ENCODE measurements around the gene KCNS3.

The KCNS3 gene

DNA sequence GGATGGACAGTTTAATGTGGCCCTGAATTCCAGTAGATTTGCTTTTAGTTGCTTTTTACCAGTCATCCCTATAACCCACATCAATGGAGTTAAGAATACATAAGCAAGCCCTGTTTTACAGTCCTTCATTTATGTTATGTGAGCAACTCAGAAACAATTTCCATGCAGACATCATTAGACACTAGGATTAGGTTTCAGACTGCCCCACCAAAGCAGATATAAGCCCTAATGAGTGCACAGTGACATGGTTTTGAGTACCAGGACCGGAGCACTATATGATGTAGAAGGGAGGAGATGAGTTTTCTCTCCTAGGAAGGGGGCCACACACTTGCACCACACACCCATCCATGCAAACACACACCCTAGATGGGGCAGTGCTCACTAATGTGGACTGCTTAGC, 15.5 kb downstream of the KCNS3 start:
- TF ChIP-seq EZH2phosphoT487 (IDR thresholded peaks at IDR 0.05; ENCODE audit: borderline replicate concordance, low read length), result no peak
- TF ChIP-seq, protein P1, sequence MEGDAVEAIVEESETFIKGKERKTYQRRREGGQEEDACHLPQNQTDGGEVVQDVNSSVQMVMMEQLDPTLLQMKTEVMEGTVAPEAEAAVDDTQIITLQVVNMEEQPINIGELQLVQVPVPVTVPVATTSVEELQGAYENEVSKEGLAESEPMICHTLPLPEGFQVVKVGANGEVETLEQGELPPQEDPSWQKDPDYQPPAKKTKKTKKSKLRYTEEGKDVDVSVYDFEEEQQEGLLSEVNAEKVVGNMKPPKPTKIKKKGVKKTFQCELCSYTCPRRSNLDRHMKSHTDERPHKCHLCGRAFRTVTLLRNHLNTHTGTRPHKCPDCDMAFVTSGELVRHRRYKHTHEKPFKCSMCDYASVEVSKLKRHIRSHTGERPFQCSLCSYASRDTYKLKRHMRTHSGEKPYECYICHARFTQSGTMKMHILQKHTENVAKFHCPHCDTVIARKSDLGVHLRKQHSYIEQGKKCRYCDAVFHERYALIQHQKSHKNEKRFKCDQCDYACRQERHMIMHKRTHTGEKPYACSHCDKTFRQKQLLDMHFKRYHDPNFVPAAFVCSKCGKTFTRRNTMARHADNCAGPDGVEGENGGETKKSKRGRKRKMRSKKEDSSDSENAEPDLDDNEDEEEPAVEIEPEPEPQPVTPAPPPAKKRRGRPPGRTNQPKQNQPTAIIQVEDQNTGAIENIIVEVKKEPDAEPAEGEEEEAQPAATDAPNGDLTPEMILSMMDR (IDR thresholded peaks at IDR 0.05; ENCODE audit: low read depth, low read length, poor library complexity, severe bottlenecking), result no peak
- Histone ChIP-seq H3K27ac (ENCODE audit: low read depth, low read length) (no peak overlapping the region), H3F3A (ENCODE audit: control insufficient read depth, insufficient read depth) (no peaks in the 10 kb centered on the region)

GRCh38 chr2:17894556-17894955, 16.1 kb downstream of the KCNS3 start:
- Histone ChIP-seq H3K4me1 (ENCODE audit: control insufficient read depth, low read length) (no peaks in the 10 kb centered on the region), H3K79me2 (ENCODE audit: control insufficient read depth, low read length) (no peaks in the 10 kb centered on the region), H3K4me2 (ENCODE audit: low read length) (no peak overlapping the region), H3K4me3 (ENCODE audit: low read length) (no peak overlapping the region), H3K9me2 (replicated peaks; ENCODE audit: control insufficient read depth, low read length) (no peaks in the 10 kb centered on the region), H3F3A (ENCODE audit: control insufficient read depth, insufficient read depth) (no peaks in the 10 kb centered on the region), H3K36me3 (ENCODE audit: control insufficient read depth, low read length) (no peaks in the 10 kb centered on the region), H4K20me1 (ENCODE audit: control insufficient read depth, insufficient read depth, low read depth, low read length) (no peaks in the 10 kb centered on the region), H3K9me3 (ENCODE audit: control insufficient read depth, insufficient read depth, low read length) (no peaks in the 10 kb centered on the region), H3K27ac (ENCODE audit: low read depth, low read length) (no peak overlapping the region), H3K27me3 (ENCODE audit: control insufficient read depth, low read length) (no peaks in the 10 kb centered on the region; the same call in 1 of the 2 replicates)
- TF ChIP-seq EZH2phosphoT487 (IDR thresholded peaks at IDR 0.05; ENCODE audit: borderline replicate concordance, low read length), result no peak

More for the DNA sequence above, 15.5 kb downstream of the KCNS3 start:
- Histone ChIP-seq H3K4me1 (ENCODE audit: control insufficient read depth, low read length) (no peaks in the 10 kb centered on the region), H3K4me3 (ENCODE audit: low read length) (no peak overlapping the region), H3K9me2 (replicated peaks; ENCODE audit: control insufficient read depth, low read length) (no peaks in the 10 kb centered on the region), H4K20me1 (ENCODE audit: control insufficient read depth, insufficient read depth, low read depth, low read length) (no peaks in the 10 kb centered on the region), H3K4me2 (ENCODE audit: low read length) (no peak overlapping the region), H3K9me3 (ENCODE audit: control insufficient read depth, insufficient read depth, low read length) (no peaks in the 10 kb centered on the region), H3K79me2 (ENCODE audit: control insufficient read depth, low read length) (no peaks in the 10 kb centered on the region), H3K27me3 (ENCODE audit: control insufficient read depth, low read length) (no peaks in the 10 kb centered on the region; the same call in 1 of the 2 replicates), H3K36me3 (ENCODE audit: control insufficient read depth, low read length) (no peaks in the 10 kb centered on the region)

DNA sequence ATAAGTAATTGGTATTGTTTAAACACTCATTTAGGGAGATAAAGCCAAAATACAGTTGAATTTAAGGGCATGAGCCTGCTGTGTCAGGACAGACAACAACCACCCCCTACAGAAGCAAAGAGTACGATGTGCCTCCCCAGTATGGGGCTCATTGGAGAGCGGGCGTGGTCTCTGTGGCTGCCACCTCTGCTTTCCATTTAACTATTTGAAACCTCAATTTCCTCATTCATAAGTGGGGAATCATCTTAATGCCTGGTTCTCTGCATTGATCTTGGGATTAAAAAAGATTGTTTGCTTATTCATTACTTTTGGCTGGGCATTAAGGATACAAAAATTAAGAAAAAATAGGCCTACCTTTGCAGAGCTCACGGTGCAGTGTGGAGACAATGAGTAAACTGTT, 21.4 kb downstream of the KCNS3 start:
- no peak for TF ChIP-seq EZH2phosphoT487 (IDR thresholded peaks at IDR 0.05; ENCODE audit: borderline replicate concordance, low read length)
- TF ChIP-seq, protein P1 (IDR thresholded peaks at IDR 0.05; ENCODE audit: low read depth, low read length, poor library complexity, severe bottlenecking), result no peak
- Histone ChIP-seq H3K9me3 (ENCODE audit: control insufficient read depth, insufficient read depth, low read length) (no peaks in the 10 kb centered on the region), H3K36me3 (ENCODE audit: control insufficient read depth, low read length) (no peaks in the 10 kb centered on the region), H3K79me2 (ENCODE audit: control insufficient read depth, low read length) (no peaks in the 10 kb centered on the region), H3K9me2 (replicated peaks; ENCODE audit: control insufficient read depth, low read length) (no peaks in the 10 kb centered on the region), H3K4me2 (ENCODE audit: low read length) (no peak overlapping the region), H3K27me3 (ENCODE audit: control insufficient read depth, low read length) (no peaks in the 10 kb centered on the region; the same call in 1 of the 2 replicates), H3K27ac (ENCODE audit: low read depth, low read length) (no peak overlapping the region), H3K4me3 (ENCODE audit: low read length) (no peak overlapping the region), H3K4me1 (ENCODE audit: control insufficient read depth, low read length) (no peaks in the 10 kb centered on the region), H3F3A (ENCODE audit: control insufficient read depth, insufficient read depth) (no peaks in the 10 kb centered on the region), H4K20me1 (ENCODE audit: control insufficient read depth, insufficient read depth, low read depth, low read length) (no peaks in the 10 kb centered on the region)

DNA sequence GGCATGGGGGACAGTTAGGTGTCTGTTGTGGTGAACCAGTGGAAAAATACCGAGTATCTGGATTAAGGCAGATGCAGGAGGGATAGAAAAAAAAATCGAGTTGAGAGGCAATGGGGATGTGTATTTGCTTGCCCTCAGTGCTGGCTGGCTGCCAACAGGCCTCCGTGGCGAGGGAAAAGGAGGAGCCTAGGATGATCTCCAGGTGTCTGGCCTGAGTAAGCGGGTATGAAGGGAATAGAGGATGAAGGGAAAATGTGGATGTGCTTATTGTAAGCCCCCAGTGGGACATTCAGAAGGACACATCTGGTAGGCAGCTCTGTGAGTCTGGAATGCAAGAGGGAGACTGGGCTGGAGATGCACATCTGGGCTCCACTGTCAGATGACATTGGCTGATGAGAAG, 22.8 kb downstream of the KCNS3 start:
- Histone ChIP-seq H3F3A (ENCODE audit: control insufficient read depth, insufficient read depth) (no peaks in the 10 kb centered on the region), H3K9me3 (ENCODE audit: control insufficient read depth, insufficient read depth, low read length) (no peaks in the 10 kb centered on the region), H3K4me1 (ENCODE audit: control insufficient read depth, low read length) (no peaks in the 10 kb centered on the region), H4K20me1 (ENCODE audit: control insufficient read depth, insufficient read depth, low read depth, low read length) (no peaks in the 10 kb centered on the region), H3K27me3 (ENCODE audit: control insufficient read depth, low read length) (no peaks in the 10 kb centered on the region), H3K79me2 (ENCODE audit: control insufficient read depth, low read length) (no peaks in the 10 kb centered on the region), H3K27ac (ENCODE audit: low read depth, low read length) (no peak overlapping the region), H3K4me3 (ENCODE audit: low read length) (no peak overlapping the region), H3K9me2 (replicated peaks; ENCODE audit: control insufficient read depth, low read length) (no peaks in the 10 kb centered on the region), H3K4me2 (ENCODE audit: low read length) (no peak overlapping the region), H3K36me3 (ENCODE audit: control insufficient read depth, low read length) (no peaks in the 10 kb centered on the region)
- TF ChIP-seq, protein P1 (IDR thresholded peaks at IDR 0.05; ENCODE audit: low read depth, low read length, poor library complexity, severe bottlenecking), result no peak
- TF ChIP-seq EZH2phosphoT487 (IDR thresholded peaks at IDR 0.05; ENCODE audit: borderline replicate concordance, low read length), result no peak

Measured in DOHH2 (cell line).